ENCODE measurements around the gene DICER1. TPM values are rescaled to one million over a fixed set of nuclear protein-coding genes. Genes with fewer than 3 reads are reported as not detected.

The DICER1 gene
- total and polyA plus RNA-seq, 9 of the 15 experiments (the other 6 are each of a cell fraction or from before 2014, with no cell fraction given): 2.5 to 23.2 (median 12.4) TPM

DNA sequence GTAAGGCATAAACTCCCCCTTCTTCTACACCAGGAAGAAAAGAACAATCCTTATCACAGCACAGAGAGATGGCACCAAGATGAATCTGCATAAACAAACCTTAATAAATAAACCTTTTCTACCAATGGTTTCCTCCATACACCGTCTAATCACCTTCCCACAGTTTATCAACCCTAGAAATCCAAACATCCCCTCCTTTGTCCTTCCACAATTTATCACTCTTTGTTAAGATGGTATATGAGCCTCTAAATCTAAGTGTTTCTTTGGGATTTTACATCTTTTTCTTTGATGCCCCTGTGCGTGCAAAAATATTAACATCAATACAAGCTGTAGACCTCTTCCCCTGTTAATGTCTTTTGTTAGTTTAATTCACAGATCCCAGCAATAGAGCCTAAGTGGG, 12.5 kb downstream of the DICER1 start:
- DNase-seq (ENCODE audit: extremely low read depth in 1 of 4, low spot score in 3 of 4) (no peak), ATAC-seq (no peak), FAIRE-seq (no peak)
- peaks cover 3% of the 10 kb centered on the region; the same call in 1 of the 3 replicates for H3K36me3 ChIP-seq (ENCODE audit: control insufficient read depth, insufficient read depth, low read length)
- no peaks in the 10 kb centered on the region for H3K27me3 ChIP-seq (ENCODE audit: control insufficient read depth in 2 of 2, insufficient read depth in 2 of 2, low read length in 2 of 2)
- peaks cover 14% of the 10 kb centered on the region; the same call in 2 of the 3 replicates for H3K79me2 ChIP-seq (ENCODE audit: control insufficient read depth, insufficient read depth, low read length)
- H3K9ac ChIP-seq (ENCODE audit: insufficient read depth in 1 of 2, low read depth in 2 of 2, low read length in 2 of 2): no peak overlapping the region
- intact Hi-C loops (cut with micrococcal nuclease) (no loop called here), in situ Hi-C loops (cut with MboI) (no loop called here)
- no peaks in the 10 kb centered on the region; the same call in 1 of the 2 replicates for H3K9me3 ChIP-seq (replicated peaks; ENCODE audit: control insufficient read depth, insufficient read depth, low read depth, low read length)
- no peaks in the 10 kb centered on the region for H3K9me1 ChIP-seq (ENCODE audit: control insufficient read depth, insufficient read depth, low read length)
- no peak overlapping the region for H3K4me3 ChIP-seq
- ChIA-PET POLR2A (no interaction called here), CTCF (ENCODE audit: low intra/inter-chr PET ratio) (no interaction called here)
- BruUV-seq (replicated peaks): no TSS peak
- no peak for TF ChIP-seq CBX3 (IDR thresholded peaks at IDR 0.05; ENCODE audit: borderline replicate concordance in 1 of 2, low read length in 2 of 2)
- TF ChIP-seq CHD2 (IDR thresholded peaks at IDR 0.05; ENCODE audit: low read depth, low read length): no peak
- TF ChIP-seq, protein P1, sequence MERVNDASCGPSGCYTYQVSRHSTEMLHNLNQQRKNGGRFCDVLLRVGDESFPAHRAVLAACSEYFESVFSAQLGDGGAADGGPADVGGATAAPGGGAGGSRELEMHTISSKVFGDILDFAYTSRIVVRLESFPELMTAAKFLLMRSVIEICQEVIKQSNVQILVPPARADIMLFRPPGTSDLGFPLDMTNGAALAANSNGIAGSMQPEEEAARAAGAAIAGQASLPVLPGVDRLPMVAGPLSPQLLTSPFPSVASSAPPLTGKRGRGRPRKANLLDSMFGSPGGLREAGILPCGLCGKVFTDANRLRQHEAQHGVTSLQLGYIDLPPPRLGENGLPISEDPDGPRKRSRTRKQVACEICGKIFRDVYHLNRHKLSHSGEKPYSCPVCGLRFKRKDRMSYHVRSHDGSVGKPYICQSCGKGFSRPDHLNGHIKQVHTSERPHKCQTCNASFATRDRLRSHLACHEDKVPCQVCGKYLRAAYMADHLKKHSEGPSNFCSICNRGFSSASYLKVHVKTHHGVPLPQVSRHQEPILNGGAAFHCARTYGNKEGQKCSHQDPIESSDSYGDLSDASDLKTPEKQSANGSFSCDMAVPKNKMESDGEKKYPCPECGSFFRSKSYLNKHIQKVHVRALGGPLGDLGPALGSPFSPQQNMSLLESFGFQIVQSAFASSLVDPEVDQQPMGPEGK (CRISPR knock-in tag; IDR thresholded peaks at IDR 0.05; ENCODE audit: borderline replicate concordance): no peak
- no peak for TF ChIP-seq DPF2 (IDR thresholded peaks at IDR 0.05)
- TF ChIP-seq, protein P2, sequence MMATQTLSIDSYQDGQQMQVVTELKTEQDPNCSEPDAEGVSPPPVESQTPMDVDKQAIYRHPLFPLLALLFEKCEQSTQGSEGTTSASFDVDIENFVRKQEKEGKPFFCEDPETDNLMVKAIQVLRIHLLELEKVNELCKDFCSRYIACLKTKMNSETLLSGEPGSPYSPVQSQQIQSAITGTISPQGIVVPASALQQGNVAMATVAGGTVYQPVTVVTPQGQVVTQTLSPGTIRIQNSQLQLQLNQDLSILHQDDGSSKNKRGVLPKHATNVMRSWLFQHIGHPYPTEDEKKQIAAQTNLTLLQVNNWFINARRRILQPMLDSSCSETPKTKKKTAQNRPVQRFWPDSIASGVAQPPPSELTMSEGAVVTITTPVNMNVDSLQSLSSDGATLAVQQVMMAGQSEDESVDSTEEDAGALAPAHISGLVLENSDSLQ (IDR thresholded peaks at IDR 0.05): no peak
- TF ChIP-seq FOXA1 (IDR thresholded peaks at IDR 0.05; ENCODE audit: borderline replicate concordance): no peak
- TF ChIP-seq, protein P3, sequence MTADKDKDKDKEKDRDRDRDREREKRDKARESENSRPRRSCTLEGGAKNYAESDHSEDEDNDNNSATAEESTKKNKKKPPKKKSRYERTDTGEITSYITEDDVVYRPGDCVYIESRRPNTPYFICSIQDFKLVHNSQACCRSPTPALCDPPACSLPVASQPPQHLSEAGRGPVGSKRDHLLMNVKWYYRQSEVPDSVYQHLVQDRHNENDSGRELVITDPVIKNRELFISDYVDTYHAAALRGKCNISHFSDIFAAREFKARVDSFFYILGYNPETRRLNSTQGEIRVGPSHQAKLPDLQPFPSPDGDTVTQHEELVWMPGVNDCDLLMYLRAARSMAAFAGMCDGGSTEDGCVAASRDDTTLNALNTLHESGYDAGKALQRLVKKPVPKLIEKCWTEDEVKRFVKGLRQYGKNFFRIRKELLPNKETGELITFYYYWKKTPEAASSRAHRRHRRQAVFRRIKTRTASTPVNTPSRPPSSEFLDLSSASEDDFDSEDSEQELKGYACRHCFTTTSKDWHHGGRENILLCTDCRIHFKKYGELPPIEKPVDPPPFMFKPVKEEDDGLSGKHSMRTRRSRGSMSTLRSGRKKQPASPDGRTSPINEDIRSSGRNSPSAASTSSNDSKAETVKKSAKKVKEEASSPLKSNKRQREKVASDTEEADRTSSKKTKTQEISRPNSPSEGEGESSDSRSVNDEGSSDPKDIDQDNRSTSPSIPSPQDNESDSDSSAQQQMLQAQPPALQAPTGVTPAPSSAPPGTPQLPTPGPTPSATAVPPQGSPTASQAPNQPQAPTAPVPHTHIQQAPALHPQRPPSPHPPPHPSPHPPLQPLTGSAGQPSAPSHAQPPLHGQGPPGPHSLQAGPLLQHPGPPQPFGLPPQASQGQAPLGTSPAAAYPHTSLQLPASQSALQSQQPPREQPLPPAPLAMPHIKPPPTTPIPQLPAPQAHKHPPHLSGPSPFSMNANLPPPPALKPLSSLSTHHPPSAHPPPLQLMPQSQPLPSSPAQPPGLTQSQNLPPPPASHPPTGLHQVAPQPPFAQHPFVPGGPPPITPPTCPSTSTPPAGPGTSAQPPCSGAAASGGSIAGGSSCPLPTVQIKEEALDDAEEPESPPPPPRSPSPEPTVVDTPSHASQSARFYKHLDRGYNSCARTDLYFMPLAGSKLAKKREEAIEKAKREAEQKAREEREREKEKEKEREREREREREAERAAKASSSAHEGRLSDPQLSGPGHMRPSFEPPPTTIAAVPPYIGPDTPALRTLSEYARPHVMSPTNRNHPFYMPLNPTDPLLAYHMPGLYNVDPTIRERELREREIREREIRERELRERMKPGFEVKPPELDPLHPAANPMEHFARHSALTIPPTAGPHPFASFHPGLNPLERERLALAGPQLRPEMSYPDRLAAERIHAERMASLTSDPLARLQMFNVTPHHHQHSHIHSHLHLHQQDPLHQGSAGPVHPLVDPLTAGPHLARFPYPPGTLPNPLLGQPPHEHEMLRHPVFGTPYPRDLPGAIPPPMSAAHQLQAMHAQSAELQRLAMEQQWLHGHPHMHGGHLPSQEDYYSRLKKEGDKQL (CRISPR knock-in tag; IDR thresholded peaks at IDR 0.05; ENCODE audit: borderline replicate concordance): no peak
- TF ChIP-seq, protein P4, sequence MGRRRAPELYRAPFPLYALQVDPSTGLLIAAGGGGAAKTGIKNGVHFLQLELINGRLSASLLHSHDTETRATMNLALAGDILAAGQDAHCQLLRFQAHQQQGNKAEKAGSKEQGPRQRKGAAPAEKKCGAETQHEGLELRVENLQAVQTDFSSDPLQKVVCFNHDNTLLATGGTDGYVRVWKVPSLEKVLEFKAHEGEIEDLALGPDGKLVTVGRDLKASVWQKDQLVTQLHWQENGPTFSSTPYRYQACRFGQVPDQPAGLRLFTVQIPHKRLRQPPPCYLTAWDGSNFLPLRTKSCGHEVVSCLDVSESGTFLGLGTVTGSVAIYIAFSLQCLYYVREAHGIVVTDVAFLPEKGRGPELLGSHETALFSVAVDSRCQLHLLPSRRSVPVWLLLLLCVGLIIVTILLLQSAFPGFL (CRISPR knock-in tag; IDR thresholded peaks at IDR 0.05): no peak
- TF ChIP-seq ZNF778 (CRISPR knock-in tag; IDR thresholded peaks at IDR 0.05): no peak
- no peak for TF ChIP-seq SREBF2 (CRISPR knock-in tag; IDR thresholded peaks at IDR 0.05)
- no peak for TF ChIP-seq SMARCA4 (IDR thresholded peaks at IDR 0.05)
- TF ChIP-seq ESRRB (CRISPR knock-in tag; IDR thresholded peaks at IDR 0.05; ENCODE audit: borderline replicate concordance): no peak
- no peaks in the 10 kb centered on the region for H3K4me1 ChIP-seq (replicated peaks in 1 of 2; ENCODE audit: control insufficient read depth in 2 of 2, insufficient read depth in 2 of 2, low read length in 2 of 2)
- no peak overlapping the region for H3K4me2 ChIP-seq (ENCODE audit: insufficient read depth, low read length)
- no peak overlapping the region for H2AFZ ChIP-seq (ENCODE audit: low read depth, low read length)
- H4K20me1 ChIP-seq (replicated peaks; ENCODE audit: control insufficient read depth, insufficient read depth, low read length): no peaks in the 10 kb centered on the region
- 60% methylated on average over 2 of the region's 2 CpGs for WGBS (ENCODE audit: insufficient coverage, low coverage, missing lambda C conversion rate)
- no peak overlapping the region for H3K27ac ChIP-seq (ENCODE audit: extremely low read depth, low read depth, low read length)

All from K562 (cell line).